ENCODE measurements around the gene GNGT2. TPM values are rescaled to one million over a fixed set of nuclear protein-coding genes. Genes with fewer than 3 reads are reported as not detected.

Gene GNGT2
- polyA plus RNA-seq, 1 of the 3 experiments (the other 2 are of a cell fraction) = 11.0 TPM

DNA sequence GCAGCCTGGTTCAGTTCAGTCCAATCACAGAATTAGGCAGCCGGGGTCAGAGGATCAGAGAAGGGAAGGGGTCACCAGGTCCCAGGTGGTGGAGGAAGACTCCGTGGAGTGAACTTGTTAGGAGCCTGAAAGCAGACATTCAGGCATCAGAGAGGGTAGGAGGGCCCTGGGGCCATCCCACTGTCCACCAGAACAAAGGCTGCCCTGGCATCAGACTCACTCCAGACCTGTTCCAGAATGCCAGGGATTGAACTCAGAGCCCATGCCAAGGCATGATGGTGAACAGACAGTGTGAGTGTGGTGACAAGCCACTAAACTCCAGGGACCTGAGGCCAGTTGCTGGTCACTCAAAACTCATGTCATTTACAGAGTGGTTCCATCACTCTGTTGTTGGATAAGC is 40.2 kb downstream of the GNGT2 start:
- Histone ChIP-seq H3K4me3 (ENCODE audit: low read depth in 2 of 2, low read length in 1 of 2) (no peak overlapping the region), H3K9me3 (no peaks in the 10 kb centered on the region), H3K4me1 (ENCODE audit: control insufficient read depth in 1 of 2, insufficient read depth in 2 of 2, low read depth in 1 of 2, low read length in 1 of 2) (no peaks in the 10 kb centered on the region), H3K9me2 (no peaks in the 10 kb centered on the region), H4K20me1 (ENCODE audit: insufficient read depth) (no peaks in the 10 kb centered on the region), H3K27me3 (ENCODE audit: insufficient read depth) (peaks cover 88% of the 10 kb centered on the region), H3K36me3 (replicated peaks in 1 of 2; ENCODE audit: control insufficient read depth in 1 of 2, insufficient read depth in 2 of 2, low read length in 1 of 2) (no peaks in the 10 kb centered on the region), H3K79me2 (ENCODE audit: insufficient read depth) (no peaks in the 10 kb centered on the region), H3K9ac (no peak overlapping the region), H2AFZ (ENCODE audit: low read depth) (no peak overlapping the region), H3F3A (replicated peaks; ENCODE audit: insufficient read depth) (no peaks in the 10 kb centered on the region), H3K4me2 (no peak overlapping the region), H3K27ac (ENCODE audit: low read depth in 2 of 2, low read length in 1 of 2) (no peak overlapping the region)
- CTCF ChIA-PET = interaction anchor here (3.0 kb wide), 1 partner anchor 11 kb away, joined by 14 read pairs; no protein-coding TSS in a partner anchor
- no peak for TF ChIP-seq TAF1 (IDR thresholded peaks at IDR 0.05; ENCODE audit: borderline replicate concordance, low read depth, low read length)
- no peak for TF ChIP-seq SMC3 (IDR thresholded peaks at IDR 0.05; ENCODE audit: low read depth, low read length)
- no peak for TF ChIP-seq FOXJ3 (CRISPR knock-in tag; IDR thresholded peaks at IDR 0.05)
- no peak for TF ChIP-seq NRF1 (IDR thresholded peaks at IDR 0.05; ENCODE audit: low read depth, low read length)
- TF ChIP-seq JUND (IDR thresholded peaks at IDR 0.05) = no peak
- TF ChIP-seq GABPA (IDR thresholded peaks at IDR 0.05; ENCODE audit: low read depth) = no peak
- TF ChIP-seq CHD2 (IDR thresholded peaks at IDR 0.05; ENCODE audit: low read length, partially characterized antibody) = no peak
- TF ChIP-seq, protein P1, sequence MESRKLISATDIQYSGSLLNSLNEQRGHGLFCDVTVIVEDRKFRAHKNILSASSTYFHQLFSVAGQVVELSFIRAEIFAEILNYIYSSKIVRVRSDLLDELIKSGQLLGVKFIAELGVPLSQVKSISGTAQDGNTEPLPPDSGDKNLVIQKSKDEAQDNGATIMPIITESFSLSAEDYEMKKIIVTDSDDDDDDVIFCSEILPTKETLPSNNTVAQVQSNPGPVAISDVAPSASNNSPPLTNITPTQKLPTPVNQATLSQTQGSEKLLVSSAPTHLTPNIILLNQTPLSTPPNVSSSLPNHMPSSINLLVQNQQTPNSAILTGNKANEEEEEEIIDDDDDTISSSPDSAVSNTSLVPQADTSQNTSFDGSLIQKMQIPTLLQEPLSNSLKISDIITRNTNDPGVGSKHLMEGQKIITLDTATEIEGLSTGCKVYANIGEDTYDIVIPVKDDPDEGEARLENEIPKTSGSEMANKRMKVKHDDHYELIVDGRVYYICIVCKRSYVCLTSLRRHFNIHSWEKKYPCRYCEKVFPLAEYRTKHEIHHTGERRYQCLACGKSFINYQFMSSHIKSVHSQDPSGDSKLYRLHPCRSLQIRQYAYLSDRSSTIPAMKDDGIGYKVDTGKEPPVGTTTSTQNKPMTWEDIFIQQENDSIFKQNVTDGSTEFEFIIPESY (IDR thresholded peaks at IDR 0.05; ENCODE audit: borderline replicate concordance, low read depth) = no peak
- TF ChIP-seq POLR2AphosphoS5 (IDR thresholded peaks at IDR 0.05; ENCODE audit: low read depth, low read length) = no peak
- TF ChIP-seq YY1 (IDR thresholded peaks at IDR 0.05; ENCODE audit: low read depth) = no peak
- no peak for TF ChIP-seq RFX5 (IDR thresholded peaks at IDR 0.05; ENCODE audit: low read length)
- no peak for TF ChIP-seq RAD21 (IDR thresholded peaks at IDR 0.05; ENCODE audit: low read length)
- no peak for DNase-seq
- WGBS (ENCODE audit: low lambda C conversion rate) = 6% methylated on average over 2 of the region's 2 CpGs
- POLR2A ChIA-PET = no interaction called here

DNA sequence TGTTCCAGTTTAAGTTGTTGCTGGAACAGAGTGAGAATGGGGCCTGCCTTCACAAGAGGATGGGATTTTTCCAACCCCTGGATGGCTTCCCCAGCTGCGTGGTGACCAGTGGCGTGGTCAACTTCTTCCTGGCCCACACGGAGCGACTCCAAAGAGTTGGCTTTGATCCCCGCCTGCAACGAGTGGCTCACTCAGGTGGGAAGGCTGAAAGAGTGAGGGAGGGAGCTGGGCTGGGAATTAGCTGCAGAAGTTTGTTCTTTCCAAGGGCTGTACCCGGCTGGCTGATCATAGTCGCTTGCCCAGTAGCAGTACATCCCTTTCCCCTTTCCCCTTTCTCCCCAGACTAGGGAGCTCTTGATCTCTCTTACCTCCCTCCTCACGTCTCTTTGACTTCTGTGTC is 41.7 kb downstream of the GNGT2 start:
- ChIA-PET POLR2A (no interaction called here), CTCF (interaction anchor here (1.2 to 3.0 kb wide), 2 partner anchors 12 to 58 kb away, joined by 6 to 14 read pairs; no protein-coding TSS in a partner anchor)
- no peaks in the 10 kb centered on the region for H3K36me3 ChIP-seq (replicated peaks in 1 of 2; ENCODE audit: control insufficient read depth in 1 of 2, insufficient read depth in 2 of 2, low read length in 1 of 2)
- H3K9ac ChIP-seq = no peak overlapping the region
- H3K9me2 ChIP-seq = no peaks in the 10 kb centered on the region
- no peaks in the 10 kb centered on the region for H3K4me1 ChIP-seq (ENCODE audit: control insufficient read depth in 1 of 2, insufficient read depth in 2 of 2, low read depth in 1 of 2, low read length in 1 of 2)
- WGBS (ENCODE audit: low lambda C conversion rate) = 12% methylated on average over 9 of the region's 9 CpGs
- no peaks in the 10 kb centered on the region for H3K79me2 ChIP-seq (ENCODE audit: insufficient read depth)
- DNase-seq = no peak
- H3K9me3 ChIP-seq = no peaks in the 10 kb centered on the region
- no peaks in the 10 kb centered on the region for H3F3A ChIP-seq (replicated peaks; ENCODE audit: insufficient read depth)
- no peak overlapping the region for H3K4me2 ChIP-seq
- H3K27ac ChIP-seq (ENCODE audit: low read depth in 2 of 2, low read length in 1 of 2) = no peak overlapping the region
- H4K20me1 ChIP-seq (ENCODE audit: insufficient read depth) = no peaks in the 10 kb centered on the region
- peaks cover 97% of the 10 kb centered on the region for H3K27me3 ChIP-seq (ENCODE audit: insufficient read depth)
- no peak overlapping the region for H3K4me3 ChIP-seq (ENCODE audit: low read depth in 2 of 2, low read length in 1 of 2)
- no peak overlapping the region for H2AFZ ChIP-seq (ENCODE audit: low read depth)
- TF ChIP-seq MEF2A (IDR thresholded peaks at IDR 0.05; ENCODE audit: borderline replicate concordance, low read depth) (no peak), RAD21 (IDR thresholded peaks at IDR 0.05; ENCODE audit: low read length) (no peak), FOXJ3 (CRISPR knock-in tag; IDR thresholded peaks at IDR 0.05) (no peak), NFIC (IDR thresholded peaks at IDR 0.05; ENCODE audit: borderline replicate concordance) (no peak)
- TF ChIP-seq, protein P2, sequence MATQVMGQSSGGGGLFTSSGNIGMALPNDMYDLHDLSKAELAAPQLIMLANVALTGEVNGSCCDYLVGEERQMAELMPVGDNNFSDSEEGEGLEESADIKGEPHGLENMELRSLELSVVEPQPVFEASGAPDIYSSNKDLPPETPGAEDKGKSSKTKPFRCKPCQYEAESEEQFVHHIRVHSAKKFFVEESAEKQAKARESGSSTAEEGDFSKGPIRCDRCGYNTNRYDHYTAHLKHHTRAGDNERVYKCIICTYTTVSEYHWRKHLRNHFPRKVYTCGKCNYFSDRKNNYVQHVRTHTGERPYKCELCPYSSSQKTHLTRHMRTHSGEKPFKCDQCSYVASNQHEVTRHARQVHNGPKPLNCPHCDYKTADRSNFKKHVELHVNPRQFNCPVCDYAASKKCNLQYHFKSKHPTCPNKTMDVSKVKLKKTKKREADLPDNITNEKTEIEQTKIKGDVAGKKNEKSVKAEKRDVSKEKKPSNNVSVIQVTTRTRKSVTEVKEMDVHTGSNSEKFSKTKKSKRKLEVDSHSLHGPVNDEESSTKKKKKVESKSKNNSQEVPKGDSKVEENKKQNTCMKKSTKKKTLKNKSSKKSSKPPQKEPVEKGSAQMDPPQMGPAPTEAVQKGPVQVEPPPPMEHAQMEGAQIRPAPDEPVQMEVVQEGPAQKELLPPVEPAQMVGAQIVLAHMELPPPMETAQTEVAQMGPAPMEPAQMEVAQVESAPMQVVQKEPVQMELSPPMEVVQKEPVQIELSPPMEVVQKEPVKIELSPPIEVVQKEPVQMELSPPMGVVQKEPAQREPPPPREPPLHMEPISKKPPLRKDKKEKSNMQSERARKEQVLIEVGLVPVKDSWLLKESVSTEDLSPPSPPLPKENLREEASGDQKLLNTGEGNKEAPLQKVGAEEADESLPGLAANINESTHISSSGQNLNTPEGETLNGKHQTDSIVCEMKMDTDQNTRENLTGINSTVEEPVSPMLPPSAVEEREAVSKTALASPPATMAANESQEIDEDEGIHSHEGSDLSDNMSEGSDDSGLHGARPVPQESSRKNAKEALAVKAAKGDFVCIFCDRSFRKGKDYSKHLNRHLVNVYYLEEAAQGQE (IDR thresholded peaks at IDR 0.05; ENCODE audit: low read depth, low read length) = no peak
- TF ChIP-seq, protein P3, sequence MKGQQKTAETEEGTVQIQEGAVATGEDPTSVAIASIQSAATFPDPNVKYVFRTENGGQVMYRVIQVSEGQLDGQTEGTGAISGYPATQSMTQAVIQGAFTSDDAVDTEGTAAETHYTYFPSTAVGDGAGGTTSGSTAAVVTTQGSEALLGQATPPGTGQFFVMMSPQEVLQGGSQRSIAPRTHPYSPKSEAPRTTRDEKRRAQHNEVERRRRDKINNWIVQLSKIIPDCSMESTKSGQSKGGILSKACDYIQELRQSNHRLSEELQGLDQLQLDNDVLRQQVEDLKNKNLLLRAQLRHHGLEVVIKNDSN (IDR thresholded peaks at IDR 0.05; ENCODE audit: borderline replicate concordance, low read depth) = no peak

Measured in SK-N-SH (cell line).